ENCODE results near the gene DGKQ. TPM values are rescaled to one million over a fixed set of nuclear protein-coding genes. Genes with fewer than 3 reads are reported as not detected.
A peak's percentile ranks its signal among the peaks of the same experiment; 100 is the strongest.

DGKQ gene
- polyA plus RNA-seq, 1 experiment, result 4.5 TPM

DNA sequence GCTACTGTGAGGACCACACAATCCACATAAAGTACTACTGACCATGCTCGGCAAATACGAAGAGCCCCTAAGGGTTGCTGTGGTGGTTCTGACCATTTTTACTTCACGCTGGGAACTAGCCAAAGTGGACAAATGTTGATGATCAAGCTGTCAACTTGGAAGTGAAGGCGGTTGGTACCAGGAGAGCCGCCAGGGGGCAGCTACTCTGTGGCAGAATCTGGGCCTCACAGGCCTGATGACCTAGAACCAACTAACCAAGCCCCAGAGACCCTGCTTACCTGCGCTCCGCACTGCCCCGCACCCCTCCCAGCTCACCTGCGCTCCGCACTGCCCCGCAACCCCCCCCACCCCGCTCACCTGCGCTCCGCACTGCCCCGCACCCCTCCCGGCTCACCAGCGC is 46.8 kb downstream of the DGKQ start:
- ChIA-PET CTCF (no interaction called here), POLR2A (no interaction called here)
- no peaks in the 10 kb centered on the region for H3K27me3 ChIP-seq (ENCODE audit: control insufficient read depth, insufficient read depth, low read length)

DNA sequence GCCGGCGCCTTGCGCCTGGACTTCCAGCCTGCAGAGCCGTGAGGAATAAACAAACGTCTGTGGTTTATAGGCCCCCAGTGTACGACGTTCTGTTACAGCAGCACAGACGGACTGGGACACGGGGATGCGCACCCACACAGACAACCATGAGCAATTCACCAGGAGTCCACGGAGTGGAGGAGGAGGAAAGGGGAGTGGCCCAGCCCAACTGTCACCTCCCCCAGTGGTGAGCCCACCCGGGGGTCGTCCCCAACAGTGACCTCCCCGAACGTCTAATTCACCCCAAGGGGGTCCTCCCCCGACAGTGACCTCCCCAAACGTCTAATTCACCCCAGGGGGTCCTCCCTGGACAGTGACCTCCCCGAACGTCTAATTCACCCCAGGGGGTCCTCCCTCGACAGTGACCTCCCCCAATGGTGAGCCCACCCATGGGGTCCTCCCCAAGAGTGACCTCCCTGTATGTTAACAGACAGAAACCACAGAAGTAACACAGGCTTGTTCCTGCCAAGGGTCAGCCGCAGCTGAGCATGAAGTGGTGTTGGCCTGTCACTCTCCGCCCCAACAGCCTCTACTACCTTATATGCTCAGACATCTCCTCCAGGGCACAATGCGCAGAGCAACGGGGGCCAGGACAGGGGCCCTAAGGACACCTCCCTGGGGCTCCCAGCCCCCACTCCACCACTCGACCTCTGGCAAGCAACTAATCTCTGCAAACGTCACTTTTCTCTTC is 47.4 kb downstream of the DGKQ start:
- CTCF ChIA-PET, result interaction anchor here (0.6 kb wide), 1 partner anchor 128 kb away, joined by 3 read pairs; no protein-coding TSS in a partner anchor

More for the DNA sequence above, 46.8 kb downstream of the DGKQ start:
- H3K9me3 ChIP-seq (ENCODE audit: control insufficient read depth, insufficient read depth, low read length), result no peaks in the 10 kb centered on the region; the same call in 1 of the 2 replicates
- TF ChIP-seq, protein P1, sequence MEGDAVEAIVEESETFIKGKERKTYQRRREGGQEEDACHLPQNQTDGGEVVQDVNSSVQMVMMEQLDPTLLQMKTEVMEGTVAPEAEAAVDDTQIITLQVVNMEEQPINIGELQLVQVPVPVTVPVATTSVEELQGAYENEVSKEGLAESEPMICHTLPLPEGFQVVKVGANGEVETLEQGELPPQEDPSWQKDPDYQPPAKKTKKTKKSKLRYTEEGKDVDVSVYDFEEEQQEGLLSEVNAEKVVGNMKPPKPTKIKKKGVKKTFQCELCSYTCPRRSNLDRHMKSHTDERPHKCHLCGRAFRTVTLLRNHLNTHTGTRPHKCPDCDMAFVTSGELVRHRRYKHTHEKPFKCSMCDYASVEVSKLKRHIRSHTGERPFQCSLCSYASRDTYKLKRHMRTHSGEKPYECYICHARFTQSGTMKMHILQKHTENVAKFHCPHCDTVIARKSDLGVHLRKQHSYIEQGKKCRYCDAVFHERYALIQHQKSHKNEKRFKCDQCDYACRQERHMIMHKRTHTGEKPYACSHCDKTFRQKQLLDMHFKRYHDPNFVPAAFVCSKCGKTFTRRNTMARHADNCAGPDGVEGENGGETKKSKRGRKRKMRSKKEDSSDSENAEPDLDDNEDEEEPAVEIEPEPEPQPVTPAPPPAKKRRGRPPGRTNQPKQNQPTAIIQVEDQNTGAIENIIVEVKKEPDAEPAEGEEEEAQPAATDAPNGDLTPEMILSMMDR (IDR thresholded peaks at IDR 0.05; ENCODE audit: low read depth, low read length), result peak; percentile 42
- H3K4me3 ChIP-seq (ENCODE audit: low read depth, low read length), result no peak overlapping the region
- H3K27ac ChIP-seq (ENCODE audit: low read depth, low read length), result no peak overlapping the region
- no peak for DNase-seq (ENCODE audit: low read depth, low spot score)

DNA sequence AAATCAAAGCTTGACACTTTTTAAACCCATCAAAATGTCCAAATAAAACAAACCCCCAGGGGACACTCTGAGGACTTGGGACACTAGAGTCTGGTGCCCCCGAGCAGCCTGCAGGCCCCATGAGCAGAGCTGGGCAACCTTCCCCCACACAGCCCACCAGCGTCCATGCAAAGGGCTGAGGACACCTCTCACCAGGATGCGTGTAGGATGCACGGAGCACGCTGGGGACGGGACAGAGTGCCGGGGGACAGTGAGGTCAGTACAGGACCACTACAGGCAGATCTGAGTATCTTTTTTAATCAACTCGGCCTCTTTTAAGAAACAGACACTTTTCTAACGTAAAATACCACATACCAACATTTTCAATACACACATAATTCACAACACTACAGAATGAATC is 48.2 kb downstream of the DGKQ start:
- ChIA-PET CTCF (interaction anchor here (0.6 kb wide), 1 partner anchor 127 kb away, joined by 3 read pairs; no protein-coding TSS in a partner anchor), POLR2A (no interaction called here)
- Histone ChIP-seq H3K9me3 (ENCODE audit: control insufficient read depth, insufficient read depth, low read length) (no peaks in the 10 kb centered on the region; the same call in 1 of the 2 replicates), H3K4me3 (ENCODE audit: low read depth, low read length) (no peak overlapping the region), H3K27ac (ENCODE audit: low read depth, low read length) (no peak overlapping the region), H3K27me3 (ENCODE audit: control insufficient read depth, insufficient read depth, low read length) (no peaks in the 10 kb centered on the region)
- TF ChIP-seq, protein P1 (IDR thresholded peaks at IDR 0.05; ENCODE audit: low read depth, low read length), result no peak
- DNase-seq (ENCODE audit: low read depth, low spot score), result no peak

More for the DNA sequence above, 47.4 kb downstream of the DGKQ start:
- no peak overlapping the region for H3K4me3 ChIP-seq (ENCODE audit: low read depth, low read length)
- H3K27me3 ChIP-seq (ENCODE audit: control insufficient read depth, insufficient read depth, low read length), result no peaks in the 10 kb centered on the region
- H3K27ac ChIP-seq (ENCODE audit: low read depth, low read length), result no peak overlapping the region
- TF ChIP-seq, protein P1 (IDR thresholded peaks at IDR 0.05; ENCODE audit: low read depth, low read length), result no peak
- POLR2A ChIA-PET, result no interaction called here
- no peak for DNase-seq (ENCODE audit: low read depth, low spot score)
- H3K9me3 ChIP-seq (ENCODE audit: control insufficient read depth, insufficient read depth, low read length), result no peaks in the 10 kb centered on the region; the same call in 1 of the 2 replicates

DNA sequence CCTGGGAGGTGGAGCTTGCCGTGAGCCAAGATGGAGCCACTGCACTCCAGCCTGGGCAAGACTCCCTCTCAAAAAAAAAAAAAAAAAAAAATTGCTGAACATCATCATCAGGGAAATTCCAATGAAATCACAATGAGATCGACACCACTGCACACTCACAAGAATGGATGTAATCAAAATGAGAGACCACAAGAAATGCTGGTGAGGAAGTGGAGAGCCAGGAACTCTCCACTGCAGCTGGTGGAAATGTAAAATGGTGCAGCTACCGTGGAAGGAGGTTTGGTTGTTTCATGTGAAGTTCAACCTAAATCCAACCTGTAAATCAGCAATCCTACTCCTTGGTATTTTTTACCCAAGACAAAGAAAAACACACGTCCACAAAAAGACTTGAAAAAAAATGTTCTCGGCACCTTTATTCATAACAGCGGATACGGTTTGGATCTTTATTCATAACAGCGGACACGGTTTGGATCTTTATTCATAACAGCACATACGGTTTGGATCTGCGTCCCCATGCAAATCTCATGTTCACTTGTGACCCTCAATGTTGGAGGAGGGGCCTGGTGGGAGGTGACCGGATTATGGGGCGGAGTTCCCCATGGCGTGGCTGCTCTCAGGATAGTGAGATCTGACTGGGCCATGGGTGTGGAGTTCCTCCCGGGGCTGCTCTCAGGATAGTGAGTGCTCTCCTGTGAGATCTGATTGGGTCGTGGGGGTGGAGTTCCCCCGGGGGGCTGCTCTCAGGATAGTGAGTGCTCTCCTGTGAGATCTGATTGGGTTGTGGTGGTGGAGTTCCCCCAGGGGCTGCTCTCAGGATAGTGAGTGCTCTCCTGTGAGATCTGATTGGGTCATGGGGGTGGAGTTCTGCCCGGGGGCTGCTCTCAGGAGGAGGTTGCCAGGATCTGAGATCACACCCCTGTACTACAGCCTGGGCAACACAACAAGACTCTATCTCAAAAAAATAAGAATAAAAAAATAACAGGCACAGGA is 49.0 kb downstream of the DGKQ start:
- DNase-seq (ENCODE audit: low read depth, low spot score), result no peak
- Histone ChIP-seq H3K4me3 (ENCODE audit: low read depth, low read length) (no peak overlapping the region), H3K9me3 (ENCODE audit: control insufficient read depth, insufficient read depth, low read length) (peaks cover 1% of the 10 kb centered on the region), H3K27me3 (ENCODE audit: control insufficient read depth, insufficient read depth, low read length) (no peaks in the 10 kb centered on the region), H3K27ac (ENCODE audit: low read depth, low read length) (no peak overlapping the region)
- TF ChIP-seq, protein P1 (IDR thresholded peaks at IDR 0.05; ENCODE audit: low read depth, low read length), result no peak
- ChIA-PET CTCF (interaction anchor here (0.6 kb wide), 1 partner anchor 182 kb away, joined by 3 read pairs; no protein-coding TSS in a partner anchor), POLR2A (no interaction called here)
